AG04449 (cell line): Measurements from ENCODE around the gene UPF1.

ENCODE experiments used
- CTCF ChIA-PET: fragments of 350-600 bp; formaldehyde crosslinking; extraction: SDS; loops from one replicate; lab custom pipeline; 2021; ENCODE audit warnings: antibody characterized with exemption; lab: Yijun Ruan, JAX
- POLR2A ChIA-PET: fragments of 400-600, 350-600 bp; formaldehyde crosslinking; extraction: SDS; loops from one replicate; lab custom pipeline; 2020; ENCODE audit warnings: antibody characterized with exemption, inconsistent platforms; lab: Yijun Ruan, JAX
- DNase-seq: peaks from one replicate; pipeline ENCODE4 v3.0.0-alpha.2; 2010; ENCODE audit warnings: low read depth, low spot score
- H3K4me3 ChIP-seq: 2 replicates; pipeline ENCODE4 v1.5.1; 2011; ENCODE audit warnings: low read depth, mild to moderate bottlenecking, control low read depth, low read length
- TF ChIP-seq, protein P1 (sequence below): IDR thresholded peaks from one replicate; pipeline ENCODE4 v1.5.1; 2011; ENCODE audit warnings: mild to moderate bottlenecking, moderate library complexity, low read length, control low read depth, inconsistent platforms; ENCODE audit not compliant: insufficient read depth; ENCODE audit errors: missing control alignments

The UPF1 gene

DNA sequence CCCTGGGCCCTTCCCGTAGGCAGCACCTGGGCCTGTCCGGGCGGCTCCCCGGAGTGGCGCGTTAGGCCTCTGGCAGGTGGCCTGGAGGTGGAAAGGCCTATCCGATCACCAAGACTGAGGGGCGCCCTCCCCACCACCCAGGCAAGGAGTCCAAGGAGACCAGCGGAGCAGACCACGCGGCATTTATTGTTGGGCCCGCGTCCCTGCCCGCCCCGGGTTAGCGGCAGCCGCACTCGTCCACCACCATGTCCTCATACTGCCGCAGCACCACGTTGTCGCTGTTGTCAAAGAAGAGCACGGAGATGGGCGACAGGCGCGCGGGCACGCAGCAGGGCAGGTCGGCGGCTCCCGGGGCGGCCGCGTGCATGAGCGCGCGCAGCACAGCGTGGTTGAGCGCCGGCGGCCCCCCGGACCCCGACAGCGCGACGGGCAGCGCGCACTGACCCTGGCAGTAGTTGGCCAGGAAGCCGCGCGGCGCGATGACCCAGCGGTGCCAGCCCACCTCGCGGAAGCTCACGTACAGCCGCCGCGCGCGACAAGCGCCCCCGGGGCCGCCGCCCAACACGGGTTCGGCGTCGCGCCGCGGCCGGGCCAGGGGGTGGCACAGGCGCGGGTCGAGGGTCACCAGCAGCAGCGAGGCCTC, 36.7 kb downstream of the UPF1 start:
- CTCF ChIA-PET, result interaction anchor here (0.9 to 13.9 kb wide), 6 partner anchors 11 to 418 kb away, joined by 3 to 249 read pairs (median 4); no protein-coding TSS in a partner anchor
- TF ChIP-seq, protein P1, sequence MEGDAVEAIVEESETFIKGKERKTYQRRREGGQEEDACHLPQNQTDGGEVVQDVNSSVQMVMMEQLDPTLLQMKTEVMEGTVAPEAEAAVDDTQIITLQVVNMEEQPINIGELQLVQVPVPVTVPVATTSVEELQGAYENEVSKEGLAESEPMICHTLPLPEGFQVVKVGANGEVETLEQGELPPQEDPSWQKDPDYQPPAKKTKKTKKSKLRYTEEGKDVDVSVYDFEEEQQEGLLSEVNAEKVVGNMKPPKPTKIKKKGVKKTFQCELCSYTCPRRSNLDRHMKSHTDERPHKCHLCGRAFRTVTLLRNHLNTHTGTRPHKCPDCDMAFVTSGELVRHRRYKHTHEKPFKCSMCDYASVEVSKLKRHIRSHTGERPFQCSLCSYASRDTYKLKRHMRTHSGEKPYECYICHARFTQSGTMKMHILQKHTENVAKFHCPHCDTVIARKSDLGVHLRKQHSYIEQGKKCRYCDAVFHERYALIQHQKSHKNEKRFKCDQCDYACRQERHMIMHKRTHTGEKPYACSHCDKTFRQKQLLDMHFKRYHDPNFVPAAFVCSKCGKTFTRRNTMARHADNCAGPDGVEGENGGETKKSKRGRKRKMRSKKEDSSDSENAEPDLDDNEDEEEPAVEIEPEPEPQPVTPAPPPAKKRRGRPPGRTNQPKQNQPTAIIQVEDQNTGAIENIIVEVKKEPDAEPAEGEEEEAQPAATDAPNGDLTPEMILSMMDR, result no peak
- no peak for DNase-seq
- no peak overlapping the region for H3K4me3 ChIP-seq
- POLR2A ChIA-PET, result no interaction called here

DNA sequence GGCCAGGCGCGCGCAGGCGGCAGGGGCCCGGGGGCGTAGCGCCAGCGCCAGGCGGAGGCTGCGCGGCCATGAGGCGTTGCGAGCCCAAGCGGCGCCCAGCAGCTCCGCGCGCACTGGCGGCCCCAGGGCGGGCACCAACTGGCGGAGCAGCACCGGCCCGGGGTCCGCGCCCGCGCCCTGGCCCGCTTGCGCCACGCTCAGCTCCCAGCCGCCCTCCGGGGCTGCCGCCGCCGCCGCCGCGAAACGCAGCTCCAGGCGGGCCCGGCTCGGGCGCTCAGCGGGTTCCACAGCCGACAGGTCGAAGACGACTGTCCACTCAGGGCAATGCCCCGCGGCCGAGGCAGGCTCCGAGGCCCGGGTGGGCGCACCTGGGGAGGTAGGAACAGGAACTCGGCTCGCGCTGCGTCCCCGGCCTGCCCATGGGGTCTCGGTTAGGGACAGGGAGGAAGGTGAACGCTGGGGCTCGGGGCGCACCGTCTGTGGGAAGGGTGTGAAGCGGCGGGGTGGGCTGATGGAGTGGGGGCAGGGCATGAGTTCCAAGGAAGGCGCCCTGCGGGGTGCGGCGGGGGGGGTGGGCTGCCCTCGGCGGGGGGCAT, 37.4 kb downstream of the UPF1 start:
- TF ChIP-seq, protein P1, result no peak
- H3K4me3 ChIP-seq, result no peak overlapping the region
- ChIA-PET CTCF (interaction anchor here (0.8 to 7.0 kb wide), 5 partner anchors 10 to 118 kb away, joined by 3 to 101 read pairs (median 3); no protein-coding TSS in a partner anchor), POLR2A (no interaction called here)
- DNase-seq, result no peak

DNA sequence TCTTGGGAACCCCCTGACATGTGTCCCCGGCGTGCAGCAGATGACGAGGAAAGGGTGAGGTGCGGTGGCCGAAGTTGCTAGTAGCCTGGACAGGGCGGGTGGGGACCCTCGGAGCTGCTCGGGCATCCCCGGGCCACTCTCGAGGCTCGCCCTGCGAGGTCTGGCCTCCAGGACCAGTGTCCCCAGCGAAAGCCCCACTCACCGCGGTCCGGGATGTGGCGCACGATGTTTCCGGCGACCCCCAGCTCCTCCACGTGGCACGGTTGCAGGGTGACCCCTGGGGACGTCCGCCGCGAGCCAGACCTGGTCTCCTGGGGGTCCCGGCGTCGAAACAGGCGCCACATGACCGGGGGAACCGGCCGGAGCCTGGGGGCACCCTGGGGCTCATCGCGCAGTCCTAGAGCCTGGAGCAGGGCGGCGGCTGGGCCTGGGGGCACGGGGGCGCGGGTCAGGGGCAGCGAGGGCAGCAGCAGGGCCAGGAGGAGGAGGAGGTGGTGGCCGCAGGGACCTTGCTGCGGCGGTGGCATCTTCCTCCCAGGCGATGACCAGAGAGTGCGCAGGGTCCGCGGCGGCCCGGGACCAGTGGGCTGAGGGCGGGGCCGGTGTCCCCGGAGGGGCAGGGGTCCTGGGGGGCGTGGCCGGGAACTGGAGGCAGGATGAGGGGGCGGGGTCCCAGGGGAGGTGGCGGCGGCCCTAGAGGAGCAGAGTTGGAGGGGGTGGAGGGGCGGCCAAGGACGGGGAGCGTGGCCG, 38.2 kb downstream of the UPF1 start:
- TF ChIP-seq, protein P1, result no peak
- CTCF ChIA-PET, result interaction anchor here (0.8 to 1.8 kb wide), 3 partner anchors 15 to 117 kb away, joined by 3 to 5 read pairs (median 3); no protein-coding TSS in a partner anchor
- POLR2A ChIA-PET, result no interaction called here
- no peak overlapping the region for H3K4me3 ChIP-seq
- DNase-seq, result no peak

DNA sequence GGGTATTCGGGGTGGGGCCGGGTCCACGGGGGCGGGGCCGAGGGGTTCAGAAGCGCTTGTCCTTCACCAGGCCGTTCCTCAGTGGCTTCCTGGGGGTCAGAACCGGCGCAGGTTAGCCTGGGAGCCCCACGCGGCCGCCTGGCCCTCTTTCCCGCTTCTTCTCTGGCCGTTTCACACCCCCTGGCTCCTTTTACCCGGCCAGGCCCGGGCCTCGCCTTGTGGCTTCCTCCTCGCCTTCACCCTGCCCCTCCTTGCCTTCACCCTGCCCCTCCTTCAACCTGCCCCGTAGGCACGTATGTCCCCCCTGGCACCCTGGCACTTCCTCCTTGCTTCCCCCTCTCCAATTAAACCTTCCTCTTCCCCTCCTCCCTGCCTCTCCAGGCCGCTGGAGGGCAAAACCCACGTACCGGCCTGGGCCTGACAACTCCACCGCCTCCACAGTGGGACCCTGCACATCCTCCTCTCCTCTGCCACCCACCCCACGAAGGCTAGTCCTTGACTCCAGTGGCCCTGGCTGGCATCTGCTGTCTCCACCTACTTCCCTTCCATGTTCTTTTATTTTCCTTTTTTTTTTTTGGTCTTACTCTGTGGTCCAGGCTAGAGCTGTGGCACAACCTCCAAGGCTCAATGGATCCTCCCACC, 38.9 kb downstream of the UPF1 start:
- TF ChIP-seq, protein P1, result no peak
- CTCF ChIA-PET, result interaction anchor here (0.6 to 2.0 kb wide), 5 partner anchors 9 to 282 kb away, joined by 3 to 5 read pairs (median 3); partner anchors contain the start of gene REX1BD
- POLR2A ChIA-PET, result no interaction called here
- DNase-seq, result no peak
- H3K4me3 ChIP-seq, result no peak overlapping the region

DNA sequence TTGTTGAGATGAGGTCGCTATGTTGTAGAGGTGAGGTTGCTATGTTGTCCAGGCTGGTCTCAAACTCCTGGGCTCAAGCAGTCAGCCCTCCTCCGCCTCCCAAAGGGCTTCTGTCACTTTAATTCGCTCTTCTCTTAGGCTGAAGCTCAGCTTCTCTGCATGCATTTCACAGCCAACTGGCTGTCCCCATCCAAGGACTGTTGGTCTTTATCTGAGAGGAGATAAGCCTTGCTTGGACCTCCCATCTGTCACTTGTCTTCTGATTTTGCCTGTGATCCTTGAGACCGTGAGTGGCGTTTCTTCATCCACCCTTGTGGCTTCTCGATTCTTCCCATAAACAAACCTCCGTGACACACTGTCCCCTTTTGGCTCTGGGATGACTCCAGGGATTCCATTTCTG, 39.8 kb downstream of the UPF1 start:
- ChIA-PET CTCF (interaction anchor here (0.6 to 2.0 kb wide), 6 partner anchors 9 to 283 kb away, joined by 3 to 5 read pairs (median 3); partner anchors contain the start of gene REX1BD), POLR2A (no interaction called here)
- no peak for DNase-seq
- H3K4me3 ChIP-seq, result no peak overlapping the region
- TF ChIP-seq, protein P1, result no peak
